IgD-negative memory B cell (primary cell): ENCODE measurements around the gene SPINDOC. TPM values are rescaled to one million over a fixed set of nuclear protein-coding genes. Genes with fewer than 3 reads are reported as not detected.
A peak's percentile ranks its signal among the peaks of the same experiment; 100 is the strongest.
"Not testable (repeated sequence)": the region's sequence is repeated elsewhere in the genome, so short reads cannot be mapped to it uniquely, and the experiment has no call there.

Source experiments
- H3K27ac Mint-ChIP-seq, 3 donors: one replicate each; pipeline ENCODE4 v1.8.0; 2020 to 2022; ENCODE audit warnings: mild to moderate bottlenecking in 3 of 3, mixed read lengths in 3 of 3, moderate library complexity in 1 of 3
- H3K27me3 Mint-ChIP-seq: one replicate; pipeline ENCODE4 v1.8.0; 2021; ENCODE audit warnings: mixed read lengths
- H3K36me3 Mint-ChIP-seq: one replicate; pipeline ENCODE4 v1.8.0; 2020; ENCODE audit warnings: mild to moderate bottlenecking, mixed read lengths
- H3K4me1 Mint-ChIP-seq, 3 donors: one replicate each; pipeline ENCODE4 v1.8.0; 2020 to 2022; ENCODE audit warnings: mixed read lengths in 3 of 3, mild to moderate bottlenecking in 1 of 3
- H3K4me3 Mint-ChIP-seq, 4 donors: one replicate each; pipeline ENCODE4 v1.8.0; 2020 to 2022; ENCODE audit warnings: mild to moderate bottlenecking in 4 of 4, mixed read lengths in 4 of 4, moderate library complexity in 3 of 4
- H3K9me3 Mint-ChIP-seq, 3 donors: one replicate each; pipeline ENCODE4 v1.8.0; 2020 to 2021; ENCODE audit warnings: mixed read lengths in 3 of 3, mild to moderate bottlenecking in 1 of 3
- polyA plus RNA-seq: library from polyadenylated mRNA; unstranded; fragments of 300-500 nt; fragmentation: Illumina TruSeq; gene quantifications from one replicate; pipeline ENCODE4 v1.2.3, GENCODE V29; 2021

The SPINDOC gene
- polyA plus RNA-seq, 1 donor from 2014 or later = 0.94 TPM

DNA sequence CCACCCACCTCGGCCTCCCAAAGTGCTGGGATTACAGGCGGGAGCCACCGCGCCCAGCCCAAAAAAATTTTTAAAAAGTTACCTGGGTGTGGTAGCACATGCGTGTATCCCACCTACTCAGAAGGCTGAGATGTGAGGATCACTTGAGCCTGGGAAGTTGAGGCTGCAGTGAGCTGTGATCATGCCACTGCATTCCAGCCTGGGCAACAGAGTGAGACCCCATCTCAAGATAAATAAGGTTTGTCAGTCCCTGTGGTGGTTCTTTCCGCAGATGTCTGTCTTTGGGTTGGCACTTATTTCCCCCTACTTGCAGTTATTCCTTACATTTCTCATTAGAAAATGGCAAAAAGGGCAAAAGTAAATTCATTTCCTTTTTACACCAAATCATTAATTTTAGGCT, 33.6 kb downstream of the SPINDOC start:
- peak overlapping the region in 1 of 4 donors; percentile 22 for H3K4me3 Mint-ChIP-seq
- no peaks in the 10 kb centered on the region for H3K27me3 Mint-ChIP-seq
- H3K9me3 Mint-ChIP-seq = no peaks in the 10 kb centered on the region
- H3K36me3 Mint-ChIP-seq = no peaks in the 10 kb centered on the region
- peak overlapping the region in 1 of 3 donors; percentile 78 for H3K27ac Mint-ChIP-seq
- peaks cover 30 to 51% (median 32%) of the 10 kb centered on the region in 3 donors for H3K4me1 Mint-ChIP-seq

DNA sequence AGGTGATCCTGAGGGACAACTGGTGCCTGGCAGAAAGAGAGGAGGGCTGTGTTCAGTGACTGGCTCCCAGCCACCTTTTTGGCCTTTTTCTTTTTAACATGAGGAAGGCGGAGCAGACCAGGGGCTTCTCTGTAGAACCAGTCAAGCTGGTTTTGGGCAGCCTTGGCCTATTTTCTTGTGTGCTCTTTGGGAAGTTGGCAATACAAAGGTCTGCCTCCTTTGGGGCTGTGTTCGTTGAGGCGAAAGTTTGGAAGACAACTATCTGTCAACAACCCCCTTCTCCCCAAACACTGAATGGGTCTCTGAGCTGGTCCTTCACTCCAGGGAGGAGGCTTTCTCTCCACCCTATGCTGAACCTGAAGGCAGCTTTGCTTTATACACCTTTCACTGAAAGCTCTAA, 34.1 kb downstream of the SPINDOC start:
- H3K9me3 Mint-ChIP-seq = no peaks in the 10 kb centered on the region
- H3K4me1 Mint-ChIP-seq = peaks cover 31 to 50% (median 31%) of the 10 kb centered on the region in 3 donors
- no peak overlapping the region for H3K27ac Mint-ChIP-seq
- no peaks in the 10 kb centered on the region for H3K36me3 Mint-ChIP-seq
- H3K27me3 Mint-ChIP-seq = no peaks in the 10 kb centered on the region
- peak overlapping the region in 1 of 4 donors; percentile 37 for H3K4me3 Mint-ChIP-seq

DNA sequence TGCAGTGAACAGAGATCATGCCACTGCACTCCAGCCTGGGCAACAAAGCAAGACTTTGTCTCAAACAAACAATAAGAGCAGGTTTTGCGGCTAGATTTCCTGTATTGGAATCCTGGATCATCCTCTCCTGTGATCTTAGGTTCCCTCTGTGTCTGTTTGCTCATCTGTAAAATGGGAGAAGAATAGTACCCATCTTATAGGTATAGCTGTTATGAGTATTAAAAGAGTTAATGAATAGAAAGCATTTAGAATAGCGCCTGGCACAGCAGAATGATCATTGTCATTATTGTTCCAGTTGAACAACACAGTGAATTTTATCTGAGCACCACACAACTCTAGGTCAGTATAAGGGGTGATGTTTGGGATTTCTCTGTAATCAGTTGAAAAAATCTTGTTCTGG, 36.4 kb downstream of the SPINDOC start:
- peak overlapping the region in 1 of 3 donors; percentile 87 for H3K27ac Mint-ChIP-seq

DNA sequence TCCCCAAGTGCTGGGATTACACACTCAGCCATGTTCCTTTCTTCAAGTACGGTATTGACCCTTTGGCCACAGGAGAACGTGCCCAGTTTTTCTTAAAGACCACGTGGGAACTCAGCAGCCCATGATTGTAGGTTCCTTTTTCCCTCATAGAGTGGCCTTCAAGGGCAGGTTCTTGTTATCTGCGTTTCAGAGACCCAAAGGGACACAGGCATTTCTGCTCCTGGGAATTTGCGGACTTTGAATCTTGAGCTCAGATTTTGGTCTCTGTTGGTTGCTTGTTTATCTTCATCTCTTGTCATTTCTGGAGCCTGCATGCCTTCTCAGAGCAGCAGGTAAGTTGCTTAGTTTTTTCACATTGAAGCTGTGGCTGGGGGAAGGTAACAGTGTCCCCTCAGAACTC, 37.7 kb downstream of the SPINDOC start:
- H3K9me3 Mint-ChIP-seq = no peaks in the 10 kb centered on the region
- peaks cover 3% of the 10 kb centered on the region for H3K36me3 Mint-ChIP-seq
- no peaks in the 10 kb centered on the region for H3K27me3 Mint-ChIP-seq
- H3K4me1 Mint-ChIP-seq = peaks cover 23 to 50% (median 38%) of the 10 kb centered on the region in 3 donors
- peak overlapping the region; percentile 24 to 96 (median 72) for H3K27ac Mint-ChIP-seq
- H3K4me3 Mint-ChIP-seq = no peak overlapping the region

More for the DNA sequence above, 36.4 kb downstream of the SPINDOC start:
- Mint-ChIP-seq H3K9me3 (no peaks in the 10 kb centered on the region), H3K27me3 (no peaks in the 10 kb centered on the region), H3K4me3 (peak overlapping the region in 3 of 4 donors; percentile 37 to 47 (median 38)), H3K36me3 (peaks cover 3% of the 10 kb centered on the region), H3K4me1 (peaks cover 24 to 45% (median 31%) of the 10 kb centered on the region in 3 donors)

DNA sequence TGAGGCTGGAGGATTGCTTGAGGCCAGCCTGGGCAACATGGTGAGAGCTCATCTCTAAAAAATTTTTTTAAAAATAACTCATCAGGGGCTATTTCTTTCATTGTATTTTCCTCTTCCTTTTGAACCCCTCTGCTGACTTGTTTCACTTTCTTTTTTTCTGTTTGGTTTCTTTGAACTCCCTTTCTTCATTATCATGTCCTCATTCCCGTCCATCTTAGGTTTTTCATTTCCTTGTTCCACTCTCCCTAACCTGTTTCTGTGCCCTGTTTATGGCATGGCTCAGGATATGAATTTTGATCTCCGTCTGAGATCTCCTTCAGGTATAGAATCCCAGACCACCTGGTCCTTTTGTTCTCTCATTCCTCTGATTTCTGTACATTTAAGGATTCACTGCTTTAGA, 38.1 kb downstream of the SPINDOC start:
- peaks cover 23 to 50% (median 38%) of the 10 kb centered on the region in 3 donors for H3K4me1 Mint-ChIP-seq
- no peaks in the 10 kb centered on the region for H3K27me3 Mint-ChIP-seq
- H3K36me3 Mint-ChIP-seq = peaks cover 3% of the 10 kb centered on the region
- peak overlapping the region; percentile 24 to 96 (median 72) for H3K27ac Mint-ChIP-seq
- peak overlapping the region in 1 of 4 donors; percentile 0 for H3K4me3 Mint-ChIP-seq
- H3K9me3 Mint-ChIP-seq = no peaks in the 10 kb centered on the region

DNA sequence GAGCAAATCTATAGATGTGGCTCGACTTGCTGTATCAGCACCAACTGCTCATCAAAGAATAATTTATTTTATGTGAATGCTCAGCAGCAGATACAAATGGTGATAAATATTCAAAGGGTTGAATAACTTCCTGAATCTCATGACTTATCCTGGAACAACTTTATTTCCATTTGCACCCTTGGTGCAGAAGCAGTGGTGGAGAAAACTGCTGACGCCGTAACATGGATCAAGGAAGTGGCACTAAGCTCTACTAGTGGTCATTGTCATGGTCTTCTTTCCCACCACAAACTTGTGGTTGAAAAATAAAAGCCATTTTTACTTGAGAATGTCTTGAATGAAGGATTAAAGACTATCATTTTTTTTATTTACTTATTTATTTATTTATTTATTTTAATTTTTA, 40.2 kb downstream of the SPINDOC start:
- Mint-ChIP-seq H3K4me3 (no peak overlapping the region), H3K36me3 (peaks cover 3% of the 10 kb centered on the region), H3K4me1 (peaks cover 24 to 42% (median 24%) of the 10 kb centered on the region in 3 donors), H3K27me3 (no peaks in the 10 kb centered on the region), H3K9me3 (no peaks in the 10 kb centered on the region), H3K27ac (no peak overlapping the region)

DNA sequence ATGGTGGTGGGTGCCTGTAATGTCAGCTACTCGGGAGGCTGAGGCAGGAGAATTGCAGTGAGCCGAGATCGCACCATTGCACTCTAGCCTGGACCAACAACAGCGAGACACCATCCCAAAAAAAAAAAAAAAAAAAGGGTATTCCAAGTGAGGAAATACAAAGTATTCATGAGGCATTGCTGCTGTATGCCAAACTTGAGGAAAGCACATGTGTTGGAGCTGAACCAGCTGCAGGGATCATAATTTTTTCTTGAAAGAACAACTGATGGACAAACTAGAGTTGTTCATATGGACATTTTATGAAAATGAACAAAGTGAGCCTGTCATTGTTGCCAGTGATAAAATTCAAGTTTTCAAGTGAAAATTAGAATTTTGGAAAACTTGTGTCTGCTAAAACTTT, 41.4 kb downstream of the SPINDOC start:
- Mint-ChIP-seq H3K27me3 (no peaks in the 10 kb centered on the region), H3K9me3 (no peaks in the 10 kb centered on the region), H3K4me1 (peaks cover 21 to 36% (median 23%) of the 10 kb centered on the region in 3 donors), H3K4me3 (no peak overlapping the region), H3K27ac (no peak overlapping the region), H3K36me3 (peaks cover 3% of the 10 kb centered on the region)

DNA sequence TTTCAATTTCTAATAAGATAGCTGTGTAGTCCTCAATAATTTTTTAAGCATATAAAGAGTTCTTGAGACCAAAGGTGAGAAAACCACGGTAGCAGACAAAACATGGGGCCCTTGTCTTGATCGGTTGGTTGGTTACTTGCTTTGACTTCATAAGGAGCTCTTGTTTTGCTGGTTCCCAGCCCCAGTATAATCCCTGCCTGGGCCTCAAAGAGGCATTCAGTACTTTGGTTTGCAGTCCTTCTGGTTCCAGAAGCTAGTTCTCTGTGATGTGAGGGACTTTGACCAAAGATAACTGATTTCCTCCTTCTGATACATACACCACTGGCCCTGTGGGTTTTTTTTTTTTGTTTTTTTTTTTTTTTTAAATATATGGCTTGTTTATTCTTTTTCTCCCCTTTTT, 42.7 kb downstream of the SPINDOC start:
- Mint-ChIP-seq H3K27me3 (no peaks in the 10 kb centered on the region), H3K36me3 (peaks cover 3% of the 10 kb centered on the region), H3K27ac (no peak overlapping the region), H3K9me3 (no peaks in the 10 kb centered on the region), H3K4me1 (peaks cover 16 to 26% (median 18%) of the 10 kb centered on the region in 3 donors), H3K4me3 (no peak overlapping the region)

DNA sequence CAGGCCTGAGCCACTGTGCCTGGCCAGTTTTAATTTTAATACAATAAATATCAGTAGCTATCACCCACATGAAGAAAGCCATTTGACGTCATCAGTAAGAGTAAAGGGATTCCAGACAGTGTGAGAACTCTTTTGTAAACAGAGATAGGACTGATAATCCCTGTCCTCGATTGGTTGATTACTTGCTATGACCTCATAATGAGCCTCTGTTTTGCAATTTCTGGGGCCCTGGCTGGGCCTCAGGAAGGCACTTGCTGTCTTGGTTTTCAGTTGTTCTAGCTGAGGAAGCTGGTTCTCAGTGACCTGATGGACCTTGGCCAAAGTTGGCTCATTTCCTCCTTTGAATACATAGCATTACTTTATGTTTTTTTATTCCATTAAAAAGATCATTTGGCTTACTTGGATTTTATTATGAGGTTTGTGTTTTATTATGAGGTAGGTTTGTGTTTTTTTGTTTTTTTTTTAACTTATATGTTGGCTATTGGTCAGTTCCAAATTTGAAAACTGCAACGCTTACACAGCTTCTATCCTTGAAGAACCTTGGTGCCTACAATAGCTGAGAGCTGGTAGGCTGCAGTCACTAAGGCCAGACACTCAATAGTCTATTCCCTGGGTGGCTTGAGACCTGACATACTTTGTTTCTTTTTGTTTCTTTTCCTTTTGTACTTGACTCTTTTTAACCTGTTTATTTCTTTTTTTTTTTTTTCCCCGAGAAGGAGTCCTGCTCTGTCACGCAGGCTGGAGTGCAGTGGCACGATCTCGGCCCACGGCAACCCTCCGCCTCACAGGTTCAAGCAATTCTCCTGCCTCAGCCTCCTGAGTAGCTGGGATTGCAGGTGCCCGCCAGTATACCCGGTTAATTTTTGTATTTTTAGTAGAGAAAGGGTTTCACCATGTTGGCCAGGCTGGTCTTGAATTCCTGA, 45.6 kb downstream of the SPINDOC start:
- Mint-ChIP-seq H3K27ac (no peak overlapping the region), H3K9me3 (no peaks in the 10 kb centered on the region), H3K4me3 (peak overlapping the region in 1 of 4 donors; percentile 37), H3K27me3 (no peaks in the 10 kb centered on the region), H3K36me3 (peaks cover 4% of the 10 kb centered on the region), H3K4me1 (peaks cover 12 to 19% (median 17%) of the 10 kb centered on the region in 3 donors)

DNA sequence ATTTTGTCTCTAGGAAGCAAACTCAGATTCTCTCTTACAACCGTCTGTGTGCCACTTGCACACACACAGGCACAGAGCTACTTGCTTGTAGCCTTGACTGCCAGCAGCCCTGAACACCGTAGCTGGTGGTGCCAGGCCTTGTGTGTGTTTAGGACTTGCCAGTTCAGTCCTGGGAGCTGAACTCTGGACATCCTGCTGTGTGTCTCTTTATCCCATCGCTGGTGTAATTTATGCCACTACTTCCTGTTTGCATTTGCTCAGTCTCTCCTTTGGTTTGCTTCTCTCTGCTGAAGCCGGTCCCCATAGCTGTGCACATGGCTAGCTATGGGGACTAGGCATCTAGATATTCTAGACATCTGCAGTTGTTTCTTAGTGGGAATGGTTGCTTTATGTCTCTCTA, 49.7 kb downstream of the SPINDOC start:
- H3K4me1 Mint-ChIP-seq = peaks cover 20 to 32% (median 25%) of the 10 kb centered on the region in 3 donors
- H3K27me3 Mint-ChIP-seq = no peaks in the 10 kb centered on the region
- H3K27ac Mint-ChIP-seq = no peak overlapping the region
- peak overlapping the region in 1 of 4 donors; percentile 9 for H3K4me3 Mint-ChIP-seq
- no peaks in the 10 kb centered on the region for H3K9me3 Mint-ChIP-seq
- peaks cover 4% of the 10 kb centered on the region for H3K36me3 Mint-ChIP-seq

DNA sequence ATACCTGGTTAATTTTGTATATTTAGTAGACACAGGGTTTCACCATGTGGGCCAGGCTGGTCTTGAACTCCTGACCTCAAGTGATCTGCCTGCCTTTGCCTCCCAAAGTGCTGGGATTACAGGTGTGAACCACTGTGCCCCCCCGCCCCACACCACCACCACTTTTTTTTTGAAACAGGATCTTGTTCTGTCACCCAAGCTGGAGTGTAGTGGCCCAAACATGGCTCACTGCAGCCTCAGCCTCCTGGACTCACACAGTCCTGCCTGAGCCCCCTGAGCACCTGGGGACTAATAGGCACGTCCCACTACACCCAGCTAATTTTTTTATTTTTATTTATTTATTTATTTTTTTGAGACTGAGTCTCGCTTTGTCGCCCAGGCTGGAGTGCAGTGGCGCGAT, 50.4 kb downstream of the SPINDOC start:
- H3K4me3 Mint-ChIP-seq, H3K27me3 Mint-ChIP-seq, H3K27ac Mint-ChIP-seq, H3K9me3 Mint-ChIP-seq, H3K36me3 Mint-ChIP-seq: not testable (repeated sequence)
- H3K4me1 Mint-ChIP-seq = peaks cover 25 to 38% (median 30%) of the 10 kb centered on the region in 3 donors

DNA sequence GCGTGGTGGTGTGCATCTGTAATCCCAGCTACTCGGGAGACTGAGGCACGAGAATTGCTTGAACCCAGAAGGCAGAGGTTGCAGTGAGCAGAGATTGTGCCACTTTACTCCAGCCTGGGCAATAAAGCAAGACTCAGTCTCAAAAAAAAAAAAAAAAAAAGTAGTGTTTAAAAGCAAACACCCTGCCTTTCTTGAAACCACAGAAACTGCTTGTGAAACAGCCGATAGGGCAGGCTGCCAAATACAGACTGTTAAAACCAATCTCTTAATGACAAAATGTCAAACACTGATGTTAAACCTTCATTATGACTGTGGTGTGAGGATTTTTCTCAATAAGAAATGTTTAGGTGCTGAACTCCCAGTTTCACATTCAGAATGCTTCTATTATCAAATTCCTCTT, 53.0 kb downstream of the SPINDOC start:
- H3K27me3 Mint-ChIP-seq = no peaks in the 10 kb centered on the region
- peak overlapping the region in 1 of 4 donors; percentile 43 for H3K4me3 Mint-ChIP-seq
- no peaks in the 10 kb centered on the region for H3K9me3 Mint-ChIP-seq
- H3K27ac Mint-ChIP-seq = peak overlapping the region in 1 of 3 donors; percentile 46
- peaks cover 42 to 54% (median 53%) of the 10 kb centered on the region in 3 donors for H3K4me1 Mint-ChIP-seq
- peaks cover 6% of the 10 kb centered on the region for H3K36me3 Mint-ChIP-seq

DNA sequence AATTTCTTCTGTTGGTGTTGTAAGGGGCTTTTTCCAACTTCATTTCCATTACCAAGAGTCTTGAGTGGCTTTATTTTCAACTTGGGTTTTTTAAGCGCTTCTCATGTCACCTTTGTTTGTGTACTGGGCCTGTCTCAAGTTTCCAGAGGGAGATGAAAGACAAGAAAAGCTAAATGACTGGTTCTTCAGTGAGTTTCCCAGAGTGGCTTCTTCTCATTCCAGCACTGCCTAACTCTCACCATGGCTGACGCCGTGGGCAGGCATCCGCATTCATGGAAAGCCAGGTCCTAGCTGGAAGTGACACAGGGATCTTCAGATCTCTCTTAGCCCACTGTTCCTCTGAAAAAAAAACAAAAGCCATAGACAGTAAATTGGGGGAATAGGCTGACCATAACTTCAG, 54.3 kb downstream of the SPINDOC start:
- H3K36me3 Mint-ChIP-seq = peaks cover 2% of the 10 kb centered on the region
- H3K27ac Mint-ChIP-seq = no peak overlapping the region
- no peaks in the 10 kb centered on the region for H3K9me3 Mint-ChIP-seq
- no peaks in the 10 kb centered on the region for H3K27me3 Mint-ChIP-seq
- no peak overlapping the region for H3K4me3 Mint-ChIP-seq
- H3K4me1 Mint-ChIP-seq = peaks cover 46 to 59% (median 56%) of the 10 kb centered on the region in 3 donors

DNA sequence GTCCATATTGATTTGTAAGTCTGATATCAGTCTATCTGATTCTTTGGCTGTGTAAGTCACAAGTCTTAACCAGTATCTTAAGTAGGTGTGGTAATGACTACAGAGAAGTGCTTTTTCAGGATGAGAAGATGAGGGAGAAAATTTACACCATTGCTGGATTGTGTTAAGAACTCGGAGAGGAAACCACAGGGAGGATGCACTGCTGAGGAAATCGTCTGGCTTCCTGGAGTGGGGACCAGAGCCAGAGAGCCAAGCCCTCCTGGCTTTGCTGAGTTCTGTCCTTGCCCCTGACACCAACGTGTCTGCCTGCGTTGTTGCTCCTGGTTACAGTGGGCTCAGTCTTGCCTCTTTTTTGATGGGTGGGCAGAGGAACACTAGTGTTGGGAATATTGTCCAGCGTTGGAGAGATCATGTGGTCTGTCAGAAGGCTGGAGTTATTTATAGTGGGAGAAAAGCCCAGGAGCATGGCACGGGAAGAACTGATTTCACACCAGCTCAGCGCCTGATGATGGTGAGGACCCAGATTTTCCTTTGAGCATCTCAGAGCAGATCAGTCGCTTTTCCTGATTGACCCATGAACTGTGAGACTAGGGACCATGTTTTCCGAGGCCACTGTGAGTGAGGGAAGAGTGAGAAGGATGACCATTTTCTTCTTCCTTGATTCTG, 55.3 kb downstream of the SPINDOC start:
- peak overlapping the region in 1 of 3 donors; percentile 77 for H3K27ac Mint-ChIP-seq
- peaks cover 43 to 54% (median 53%) of the 10 kb centered on the region in 3 donors for H3K4me1 Mint-ChIP-seq
- no peaks in the 10 kb centered on the region for H3K9me3 Mint-ChIP-seq
- H3K27me3 Mint-ChIP-seq = no peaks in the 10 kb centered on the region
- H3K36me3 Mint-ChIP-seq = peaks cover 2% of the 10 kb centered on the region
- peak overlapping the region in 1 of 4 donors; percentile 75 for H3K4me3 Mint-ChIP-seq

DNA sequence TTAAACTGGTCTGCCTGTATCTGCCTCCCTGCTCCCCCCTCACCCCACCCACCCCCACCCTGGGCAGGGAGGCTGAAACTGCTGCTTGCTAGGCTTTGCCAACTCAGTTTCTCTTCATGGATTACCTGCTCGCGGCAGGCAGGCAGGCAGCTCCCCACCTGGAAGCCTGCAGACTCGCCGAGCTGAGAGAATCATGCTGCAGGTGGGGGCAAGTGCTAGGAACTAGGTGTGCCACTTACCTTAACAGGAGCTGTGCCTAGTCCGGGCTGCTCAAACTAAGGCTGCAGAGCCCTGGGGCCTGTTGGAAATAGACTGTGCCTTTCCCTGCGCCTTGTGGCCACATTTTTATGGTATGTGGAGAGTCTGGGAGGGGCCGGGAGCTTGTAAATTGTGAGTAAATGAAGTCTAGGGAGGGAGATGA, 55.9 kb downstream of the SPINDOC start:
- H3K9me3 Mint-ChIP-seq = no peaks in the 10 kb centered on the region
- no peaks in the 10 kb centered on the region for H3K27me3 Mint-ChIP-seq
- H3K4me1 Mint-ChIP-seq = peaks cover 43 to 57% (median 53%) of the 10 kb centered on the region in 3 donors
- peaks cover 2% of the 10 kb centered on the region for H3K36me3 Mint-ChIP-seq
- H3K27ac Mint-ChIP-seq = peak overlapping the region in 1 of 3 donors; percentile 76
- peak overlapping the region in 3 of 4 donors; percentile 23 to 63 (median 50) for H3K4me3 Mint-ChIP-seq
